ENCODE data around the gene SEC23A.
"Not testable (repeated sequence)": the region's sequence is repeated elsewhere in the genome, so short reads cannot be mapped to it uniquely, and the experiment has no call there.

Gene SEC23A

GRCh38 chr14:39029789-39030188, 73.2 kb downstream of the SEC23A start:
- DNase-seq (ENCODE audit: low spot score): no peak

DNA sequence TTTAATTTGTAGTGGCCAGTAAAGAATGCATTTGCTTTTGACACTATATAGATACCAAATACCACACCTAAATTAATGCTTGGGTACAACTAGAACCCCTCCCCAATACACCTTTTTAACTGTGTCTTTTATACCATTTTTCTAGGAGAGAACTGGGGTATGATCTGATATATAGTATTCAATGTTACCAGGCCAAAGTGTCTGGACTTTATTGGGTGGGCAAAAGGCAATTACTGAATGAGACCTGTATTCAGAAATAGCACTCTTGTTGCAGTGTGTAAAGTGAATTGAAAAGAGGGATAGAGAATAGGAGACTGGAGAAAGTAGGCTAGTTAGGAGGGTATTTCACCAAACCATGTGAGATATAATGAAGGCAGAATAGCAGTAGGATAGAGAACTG, 74.4 kb downstream of the SEC23A start:
- no peak for DNase-seq (ENCODE audit: low spot score)

GRCh38 chr14:39025810-39026627, 77.0 kb downstream of the SEC23A start:
- DNase-seq (ENCODE audit: low spot score): no peak

DNA sequence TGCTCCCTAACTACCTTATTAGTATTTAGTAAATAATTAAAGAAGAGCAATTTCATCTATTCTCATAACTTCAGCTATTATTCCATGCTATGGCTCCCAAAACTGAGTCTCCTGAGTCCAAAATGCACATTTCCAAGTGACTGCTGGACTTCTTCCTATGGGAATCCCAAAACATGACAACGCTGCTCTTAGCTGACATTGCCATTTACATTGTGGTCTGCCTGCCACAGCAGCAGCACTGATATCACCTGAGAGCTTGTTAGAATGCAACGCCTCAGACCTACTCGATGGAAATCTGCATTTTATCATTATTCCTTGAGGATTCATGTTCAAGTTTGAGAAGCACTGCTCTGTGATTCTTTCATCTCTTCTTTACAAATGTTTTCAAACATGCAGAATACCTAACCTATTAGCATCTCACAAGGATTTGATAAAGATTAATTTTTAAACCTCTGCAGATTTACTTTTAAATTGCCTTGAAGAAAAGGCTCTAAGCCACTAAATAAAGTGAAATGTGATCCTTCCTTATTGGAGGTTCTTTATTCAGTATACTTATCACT, 77.7 kb downstream of the SEC23A start:
- DNase-seq (ENCODE audit: low spot score): no peak

- DNase-seq (ENCODE audit: low spot score): no peak
Observed at GRCh38 chr14:39023939-39024871, 78.8 kb downstream of the SEC23A start.

- DNase-seq (ENCODE audit: low spot score): not testable (repeated sequence)
Observed at GRCh38 chr14:39017096-39018016, 85.7 kb downstream of the SEC23A start.

- no peak for DNase-seq (ENCODE audit: low spot score)
Observed at GRCh38 chr14:39016733-39017095, 86.3 kb downstream of the SEC23A start.

DNA sequence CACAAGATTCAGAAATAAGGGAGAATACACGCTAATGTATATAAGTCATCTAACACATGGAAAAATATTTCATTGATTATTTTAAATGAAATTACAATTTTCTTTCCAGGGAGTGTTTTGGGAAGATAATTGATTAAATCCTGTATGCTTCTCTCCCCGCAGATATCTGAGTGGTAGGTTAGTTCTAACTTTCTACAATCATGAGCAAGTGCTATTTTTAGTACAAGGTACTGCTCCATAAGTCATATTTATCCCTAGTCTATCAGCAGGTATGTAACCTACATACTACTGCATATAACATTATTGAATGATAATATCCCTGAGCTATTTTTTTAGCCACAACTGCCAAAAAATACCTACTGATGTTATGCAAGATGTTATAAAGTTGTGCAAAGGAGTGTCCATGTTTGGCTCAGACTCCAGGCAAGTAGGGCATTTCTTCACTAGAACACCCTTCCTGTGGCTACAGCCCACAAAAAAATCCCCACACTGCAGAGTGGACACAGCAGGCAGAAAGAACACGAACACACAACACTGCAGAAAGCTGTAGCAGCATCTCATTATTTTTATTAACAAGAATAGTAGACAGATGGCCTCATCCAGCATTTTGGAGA, 87.0 kb downstream of the SEC23A start:
- DNase-seq (ENCODE audit: low spot score): no peak

- DNase-seq (ENCODE audit: low spot score): peak; percentile 86
Observed at GRCh38 chr14:39015360-39015961, 87.6 kb downstream of the SEC23A start.

DNA sequence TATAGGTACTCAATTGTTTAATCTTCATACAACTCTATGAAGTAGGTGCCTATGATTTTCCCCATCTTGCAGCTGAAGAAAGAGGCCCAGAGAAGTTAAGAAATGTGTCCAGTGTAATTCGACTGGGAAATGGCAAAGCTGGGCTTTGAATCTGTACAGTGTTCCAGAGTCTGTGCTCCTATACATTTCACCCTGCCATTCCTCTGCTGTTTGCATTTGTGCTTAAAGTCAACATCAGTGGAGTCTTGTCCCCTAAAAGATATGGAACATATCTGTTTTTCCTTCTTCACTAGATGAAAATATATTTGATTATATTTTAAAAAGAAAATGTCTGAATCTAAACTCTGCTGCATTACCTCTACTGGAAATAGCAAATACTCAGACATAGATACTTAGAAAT, 88.6 kb downstream of the SEC23A start:
- DNase-seq (ENCODE audit: low spot score): no peak

GRCh38 chr14:39008965-39009364, 94.1 kb downstream of the SEC23A start:
- DNase-seq (ENCODE audit: low spot score): not testable (repeated sequence)

DNA sequence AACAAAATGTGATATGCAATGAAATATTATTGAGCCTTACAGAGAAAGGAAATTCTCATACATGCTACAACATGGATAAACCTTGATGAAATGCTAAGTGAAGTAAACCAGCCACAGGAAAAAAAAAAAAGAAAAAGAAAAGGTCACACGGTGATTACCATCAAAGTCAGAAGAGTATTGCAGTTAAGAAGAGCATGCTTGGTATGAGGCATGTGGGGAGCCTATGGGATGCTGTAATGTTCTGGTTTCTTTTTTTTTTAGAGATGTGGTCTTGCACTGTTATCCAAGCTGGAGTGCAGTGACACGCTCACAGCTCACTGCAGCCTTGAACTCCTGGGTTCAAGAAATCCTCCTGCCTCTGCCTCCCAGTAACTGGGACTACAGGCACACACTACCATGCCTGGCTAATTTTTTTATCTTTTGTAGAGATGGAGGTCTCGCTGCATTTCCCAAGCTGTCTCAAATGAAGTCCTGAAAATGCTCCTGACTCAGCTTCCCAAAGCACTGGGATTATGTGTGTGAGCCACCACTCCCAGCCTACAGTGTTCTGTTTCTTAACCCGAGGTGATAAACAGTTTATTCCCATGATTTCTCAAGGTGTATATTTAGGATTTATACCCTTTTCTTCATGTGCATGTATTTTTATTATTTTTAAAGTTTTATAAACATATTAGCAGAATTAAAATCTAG, 96.2 kb downstream of the SEC23A start:
- no peak for DNase-seq (ENCODE audit: low spot score)

DNA sequence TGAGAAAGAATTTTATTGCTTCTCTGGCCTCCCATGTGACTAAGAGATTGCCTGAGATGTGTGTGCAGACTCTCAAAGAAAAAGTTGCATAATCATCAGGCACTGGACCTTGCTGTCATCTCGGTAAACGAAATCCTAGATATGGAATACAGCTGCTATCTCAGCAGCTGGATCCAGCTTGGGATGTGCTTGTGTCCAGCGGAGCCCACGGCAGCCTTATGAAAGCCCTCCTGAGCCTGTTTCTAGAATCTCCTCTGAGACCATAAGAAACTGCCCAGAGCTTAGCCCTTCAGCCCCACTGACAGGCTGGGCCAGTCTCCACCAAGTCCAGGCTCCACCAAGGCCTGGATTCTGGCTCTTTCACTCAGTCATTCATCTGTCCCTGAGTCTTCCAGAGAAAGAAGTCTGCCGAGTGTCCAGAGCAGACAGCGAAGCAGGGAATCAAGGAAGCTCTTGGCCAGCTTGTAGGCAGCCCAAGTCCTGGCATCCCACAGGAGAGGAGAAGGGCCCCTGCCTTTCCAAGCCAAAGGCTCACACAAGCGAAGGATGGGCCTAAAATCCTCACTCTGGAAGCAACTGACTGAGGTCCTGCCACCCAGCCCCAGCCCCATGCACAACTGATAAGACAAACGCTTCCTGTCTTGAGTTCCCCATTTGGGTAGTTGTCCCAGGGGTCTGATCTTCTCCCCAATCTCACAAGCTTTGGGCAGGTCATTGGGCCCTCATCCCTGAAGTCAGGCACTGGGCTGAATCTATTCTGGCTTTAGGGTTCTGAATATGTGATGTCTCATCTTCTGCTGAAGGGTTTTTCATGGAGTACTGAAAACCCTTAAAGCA, 97.8 kb downstream of the SEC23A start:
- no peak for DNase-seq (ENCODE audit: low spot score)

DNA sequence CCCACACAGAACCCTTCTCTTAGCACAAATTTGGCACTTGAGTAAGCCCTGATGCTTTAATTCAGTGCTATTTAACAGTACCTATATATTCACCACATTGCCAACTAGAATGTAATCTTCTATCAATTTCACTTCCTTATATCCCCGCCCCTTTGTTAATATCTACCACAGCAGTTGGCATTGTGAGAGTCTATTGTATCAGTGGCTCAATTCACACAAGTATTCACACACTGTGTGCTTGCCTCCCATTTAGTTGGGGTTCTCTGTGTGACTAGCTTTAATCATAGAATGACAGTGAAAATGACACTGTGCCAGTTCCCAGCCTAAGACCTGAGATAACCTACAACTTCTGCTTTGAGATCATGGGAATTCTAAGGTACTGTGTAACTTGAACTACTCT, 103.1 kb downstream of the SEC23A start:
- DNase-seq (ENCODE audit: low spot score): no peak

DNA sequence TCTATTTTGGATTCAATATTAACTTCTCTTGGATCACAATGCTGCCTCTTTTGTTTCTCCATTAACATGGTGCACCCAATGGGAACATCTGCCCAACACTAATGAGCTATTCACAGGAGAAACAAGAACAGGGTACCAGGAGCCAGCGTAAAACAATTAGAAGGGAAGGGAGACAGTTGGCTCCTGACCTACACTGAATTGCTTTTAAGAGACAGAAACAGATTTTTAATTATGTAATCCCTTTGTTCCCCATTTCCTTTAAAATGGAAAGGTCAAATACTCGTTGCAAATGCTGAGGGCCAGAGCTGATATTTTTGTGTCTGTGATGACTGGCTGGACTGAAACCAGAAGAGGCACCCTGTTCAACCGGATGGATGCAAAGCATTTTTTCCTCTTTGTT, 108.3 kb downstream of the SEC23A start:
- DNase-seq (ENCODE audit: low spot score): peak; percentile 28

DNA sequence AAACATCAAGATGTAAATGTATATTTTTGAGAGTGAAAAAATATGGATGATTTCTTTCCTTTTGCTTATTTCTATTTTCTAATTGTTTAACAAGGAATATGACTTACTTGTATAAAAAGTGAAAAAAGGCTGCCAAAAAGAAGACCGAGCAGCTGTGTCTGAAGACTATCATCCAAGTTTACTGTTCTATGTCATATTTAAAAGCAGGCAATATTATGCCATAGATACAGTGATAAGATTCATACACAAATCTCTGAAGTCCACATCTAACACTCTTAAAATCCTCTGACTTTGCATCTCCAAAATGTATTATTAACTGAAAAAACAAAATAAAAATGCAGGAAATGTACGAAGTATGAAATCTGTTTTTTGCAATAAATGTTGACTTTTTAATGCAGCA, 109.1 kb downstream of the SEC23A start:
- DNase-seq (ENCODE audit: low spot score): no peak

DNA sequence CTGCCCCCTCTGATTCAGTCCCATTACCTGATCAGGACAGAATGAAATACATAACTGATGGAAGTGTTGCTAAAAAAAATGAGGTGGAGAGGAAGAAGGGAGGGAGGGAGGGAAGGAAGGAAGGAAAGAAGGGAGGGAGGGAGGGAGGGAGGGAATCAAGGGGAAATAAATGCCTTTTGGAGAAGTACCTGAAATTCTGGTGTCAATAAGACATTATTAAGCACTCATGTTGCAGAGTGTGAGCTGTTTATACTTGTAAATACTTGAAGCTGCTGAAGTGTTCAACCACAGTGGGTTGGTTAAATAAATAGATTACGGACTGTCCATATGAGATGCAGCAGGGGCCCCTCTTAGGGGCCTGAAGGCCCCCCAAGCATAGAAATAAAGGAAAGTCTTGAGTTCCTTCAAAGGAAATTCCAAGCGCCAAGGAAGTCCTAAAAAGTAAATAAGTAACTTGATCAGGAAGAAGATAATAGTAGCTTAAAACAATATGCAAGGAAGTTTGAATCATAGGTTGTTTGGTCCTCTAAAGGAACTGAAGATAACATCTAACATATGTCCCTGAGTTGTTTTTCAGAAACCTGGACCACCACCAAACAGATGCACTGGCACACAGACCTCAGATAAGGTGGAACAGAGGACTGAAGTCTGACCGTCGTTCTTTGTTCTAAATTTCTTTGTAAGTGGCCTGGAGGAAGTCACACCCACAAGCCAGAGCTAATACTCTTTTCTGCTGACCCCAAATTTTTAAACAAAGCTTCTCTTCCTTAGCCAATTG, 110.8 kb downstream of the SEC23A start:
- DNase-seq (ENCODE audit: low spot score): no peak

DNA sequence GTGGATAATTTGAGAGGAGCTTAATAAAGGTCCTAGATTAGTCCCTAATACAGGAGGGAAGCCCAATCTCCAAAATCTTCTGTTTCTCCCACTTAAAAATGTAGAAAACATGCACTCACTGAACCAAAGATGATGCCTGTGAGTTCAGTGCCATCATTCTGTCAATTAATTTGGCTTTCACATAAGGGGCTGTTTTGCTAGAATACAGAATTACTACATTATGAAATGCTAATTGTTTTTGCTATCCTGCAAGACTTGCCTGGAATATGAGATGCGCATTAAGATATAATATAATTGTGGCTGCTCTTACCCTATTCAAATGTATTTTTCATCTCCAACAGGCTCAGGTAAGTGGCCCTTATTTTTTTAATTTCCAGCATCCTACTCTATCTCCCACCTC, 111.7 kb downstream of the SEC23A start:
- DNase-seq (ENCODE audit: low spot score): no peak
